ENCODE measurements around the gene MASP2. TPM values are rescaled to one million over a fixed set of nuclear protein-coding genes. Genes with fewer than 3 reads are reported as not detected.

MASP2 gene
- total RNA-seq, 1 donor from 2014 or later = not detected

GRCh38 chr1:11031624-11032262 lies 15.3 kb downstream of the MASP2 start:
- Mint-ChIP-seq H3K36me3 (ENCODE audit: low read depth, unreplicated experiment) (peaks cover 15% of the 10 kb centered on the region), H3K27ac (ENCODE audit: unreplicated experiment) (no peak overlapping the region)
- no peak for DNase-seq (ENCODE audit: low spot score)

DNA sequence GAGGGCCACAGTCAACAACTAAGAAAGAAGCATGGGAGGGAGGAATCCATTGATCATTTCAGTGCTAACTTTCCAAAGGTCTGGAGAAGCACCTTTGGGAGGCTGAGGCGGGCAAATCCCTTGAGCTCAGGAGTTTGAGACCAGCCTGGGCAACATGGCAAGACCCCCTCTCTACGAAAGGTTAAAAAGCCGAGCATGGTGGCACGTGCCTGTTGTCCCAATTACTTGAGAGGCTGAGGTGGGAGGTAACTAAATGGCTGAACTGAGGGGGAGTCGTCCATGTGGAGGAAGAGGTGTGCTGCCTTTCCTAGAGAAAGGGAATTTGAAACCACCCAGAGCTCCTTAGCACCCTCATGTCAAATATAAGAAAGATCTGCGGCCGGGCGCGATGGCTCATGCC lies 16.2 kb downstream of the MASP2 start:
- H3K36me3 Mint-ChIP-seq (ENCODE audit: low read depth, unreplicated experiment) = peaks cover 15% of the 10 kb centered on the region
- no peak for DNase-seq (ENCODE audit: low spot score)
- H3K27ac Mint-ChIP-seq (ENCODE audit: unreplicated experiment) = no peak overlapping the region
- no peaks in the 10 kb centered on the region for H3K9me3 Mint-ChIP-seq (ENCODE audit: unreplicated experiment)
- no peaks in the 10 kb centered on the region for H3K4me1 Mint-ChIP-seq (ENCODE audit: unreplicated experiment)
- TF ChIP-seq, protein P1, sequence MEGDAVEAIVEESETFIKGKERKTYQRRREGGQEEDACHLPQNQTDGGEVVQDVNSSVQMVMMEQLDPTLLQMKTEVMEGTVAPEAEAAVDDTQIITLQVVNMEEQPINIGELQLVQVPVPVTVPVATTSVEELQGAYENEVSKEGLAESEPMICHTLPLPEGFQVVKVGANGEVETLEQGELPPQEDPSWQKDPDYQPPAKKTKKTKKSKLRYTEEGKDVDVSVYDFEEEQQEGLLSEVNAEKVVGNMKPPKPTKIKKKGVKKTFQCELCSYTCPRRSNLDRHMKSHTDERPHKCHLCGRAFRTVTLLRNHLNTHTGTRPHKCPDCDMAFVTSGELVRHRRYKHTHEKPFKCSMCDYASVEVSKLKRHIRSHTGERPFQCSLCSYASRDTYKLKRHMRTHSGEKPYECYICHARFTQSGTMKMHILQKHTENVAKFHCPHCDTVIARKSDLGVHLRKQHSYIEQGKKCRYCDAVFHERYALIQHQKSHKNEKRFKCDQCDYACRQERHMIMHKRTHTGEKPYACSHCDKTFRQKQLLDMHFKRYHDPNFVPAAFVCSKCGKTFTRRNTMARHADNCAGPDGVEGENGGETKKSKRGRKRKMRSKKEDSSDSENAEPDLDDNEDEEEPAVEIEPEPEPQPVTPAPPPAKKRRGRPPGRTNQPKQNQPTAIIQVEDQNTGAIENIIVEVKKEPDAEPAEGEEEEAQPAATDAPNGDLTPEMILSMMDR (IDR thresholded peaks at IDR 0.05; ENCODE audit: unreplicated experiment) = no peak
- peaks cover 4% of the 10 kb centered on the region for H3K27me3 Mint-ChIP-seq (ENCODE audit: unreplicated experiment)
- no peak overlapping the region for H3K4me3 Mint-ChIP-seq (ENCODE audit: unreplicated experiment)

More at GRCh38 chr1:11031624-11032262, 15.3 kb downstream of the MASP2 start:
- Mint-ChIP-seq H3K9me3 (ENCODE audit: unreplicated experiment) (no peaks in the 10 kb centered on the region), H3K4me1 (ENCODE audit: unreplicated experiment) (no peaks in the 10 kb centered on the region), H3K4me3 (ENCODE audit: unreplicated experiment) (no peak overlapping the region), H3K27me3 (ENCODE audit: unreplicated experiment) (peaks cover 4% of the 10 kb centered on the region)
- TF ChIP-seq, protein P1 (IDR thresholded peaks at IDR 0.05; ENCODE audit: unreplicated experiment) = no peak

DNA sequence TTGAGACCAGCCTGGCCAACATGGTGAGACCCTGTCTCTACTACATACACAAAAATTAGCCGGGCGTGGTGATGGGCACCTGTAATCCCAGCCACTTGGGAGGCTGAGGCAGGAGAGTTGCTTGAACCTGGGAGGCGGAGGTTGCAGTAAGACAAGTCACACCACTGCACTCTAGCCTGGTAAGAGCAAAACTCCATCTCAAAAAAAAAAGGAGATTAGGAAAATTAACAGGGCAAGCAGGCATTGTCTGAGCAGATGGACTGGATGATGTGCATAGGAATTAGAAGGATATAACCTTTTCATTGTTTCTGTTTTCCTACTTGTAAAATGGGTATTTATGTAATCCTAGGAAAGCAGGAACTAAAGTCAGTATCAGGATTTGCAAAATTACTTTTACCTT lies 19.0 kb downstream of the MASP2 start:
- H3K9me3 Mint-ChIP-seq (ENCODE audit: unreplicated experiment) = no peaks in the 10 kb centered on the region
- DNase-seq (ENCODE audit: low spot score) = no peak
- H3K4me3 Mint-ChIP-seq (ENCODE audit: unreplicated experiment) = no peak overlapping the region
- H3K27ac Mint-ChIP-seq (ENCODE audit: unreplicated experiment) = no peak overlapping the region
- TF ChIP-seq, protein P1 (IDR thresholded peaks at IDR 0.05; ENCODE audit: unreplicated experiment) = no peak
- no peaks in the 10 kb centered on the region for H3K4me1 Mint-ChIP-seq (ENCODE audit: unreplicated experiment)
- H3K27me3 Mint-ChIP-seq (ENCODE audit: unreplicated experiment) = peaks cover 2% of the 10 kb centered on the region
- peaks cover 30% of the 10 kb centered on the region for H3K36me3 Mint-ChIP-seq (ENCODE audit: low read depth, unreplicated experiment)

GRCh38 chr1:11027316-11027715 lies 19.7 kb downstream of the MASP2 start:
- Mint-ChIP-seq H3K4me3 (ENCODE audit: unreplicated experiment) (no peak overlapping the region), H3K27me3 (ENCODE audit: unreplicated experiment) (peaks cover 2% of the 10 kb centered on the region), H3K36me3 (ENCODE audit: low read depth, unreplicated experiment) (peaks cover 33% of the 10 kb centered on the region), H3K27ac (ENCODE audit: unreplicated experiment) (no peak overlapping the region), H3K4me1 (ENCODE audit: unreplicated experiment) (no peaks in the 10 kb centered on the region), H3K9me3 (ENCODE audit: unreplicated experiment) (no peaks in the 10 kb centered on the region)
- TF ChIP-seq, protein P1 (IDR thresholded peaks at IDR 0.05; ENCODE audit: unreplicated experiment) = no peak
- DNase-seq (ENCODE audit: low spot score) = no peak

DNA sequence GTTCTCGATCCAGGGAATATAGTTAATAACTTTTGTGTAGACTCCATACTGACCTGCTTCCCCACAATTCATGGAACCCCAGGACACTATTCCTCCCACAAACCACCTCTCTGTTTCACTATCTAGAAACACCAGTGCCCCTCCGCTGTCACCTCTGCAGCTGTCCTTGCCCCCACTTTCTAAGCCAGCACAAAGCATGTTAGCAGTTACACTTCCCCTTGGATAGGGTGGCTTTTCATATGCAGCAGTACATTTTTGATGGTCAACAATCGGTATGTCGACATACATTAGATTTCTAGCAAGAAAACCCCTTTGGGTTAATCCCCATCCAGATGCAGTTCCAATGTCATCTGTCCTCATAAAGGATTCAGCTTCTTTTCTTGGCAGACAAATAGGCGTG lies 20.1 kb downstream of the MASP2 start:
- peaks cover 2% of the 10 kb centered on the region for H3K27me3 Mint-ChIP-seq (ENCODE audit: unreplicated experiment)
- H3K4me1 Mint-ChIP-seq (ENCODE audit: unreplicated experiment) = no peaks in the 10 kb centered on the region
- TF ChIP-seq, protein P1 (IDR thresholded peaks at IDR 0.05; ENCODE audit: unreplicated experiment) = no peak
- H3K4me3 Mint-ChIP-seq (ENCODE audit: unreplicated experiment) = peak overlapping the region; percentile 56
- peaks cover 37% of the 10 kb centered on the region for H3K36me3 Mint-ChIP-seq (ENCODE audit: low read depth, unreplicated experiment)
- DNase-seq (ENCODE audit: low spot score) = no peak
- no peaks in the 10 kb centered on the region for H3K9me3 Mint-ChIP-seq (ENCODE audit: unreplicated experiment)
- no peak overlapping the region for H3K27ac Mint-ChIP-seq (ENCODE audit: unreplicated experiment)
